Measurements from ENCODE around the gene UBE4B. TPM values are rescaled to one million over a fixed set of nuclear protein-coding genes. Genes with fewer than 3 reads are reported as not detected.

UBE4B gene
- polyA plus RNA-seq, 2 of the 4 experiments (the other 2 are of a cell fraction), result 13.5 to 15.1 TPM

DNA sequence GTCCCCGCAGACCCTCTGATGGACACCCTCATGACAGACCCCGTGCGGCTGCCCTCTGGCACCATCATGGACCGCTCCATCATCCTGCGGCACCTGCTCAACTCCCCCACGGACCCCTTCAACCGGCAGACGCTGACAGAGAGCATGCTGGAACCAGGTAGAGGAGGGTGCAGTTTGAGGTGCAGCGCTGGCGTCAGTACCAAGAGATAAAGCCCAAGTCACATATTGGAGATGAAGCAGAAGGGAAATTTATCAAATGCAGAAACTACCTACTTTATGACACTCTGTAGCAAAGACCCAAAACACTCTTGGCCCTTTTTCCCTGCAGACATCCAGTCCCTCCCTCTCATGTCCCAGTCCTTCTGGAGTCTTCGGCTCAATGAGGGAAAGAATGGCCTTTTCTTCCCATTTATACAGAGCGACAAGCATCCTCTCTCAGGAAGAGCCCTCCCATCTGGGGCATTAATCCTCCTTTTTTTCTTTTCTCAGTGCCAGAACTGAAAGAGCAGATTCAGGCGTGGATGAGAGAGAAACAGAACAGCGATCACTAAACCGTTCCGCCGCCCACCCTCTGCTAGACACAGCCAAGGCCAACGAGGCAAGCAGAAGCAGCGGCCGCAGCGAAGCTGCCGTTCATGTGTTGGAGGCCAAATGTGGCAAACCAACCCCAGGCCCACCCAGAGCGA lies 146.8 kb downstream of the UBE4B start:
- CTCF ChIA-PET, result no interaction called here
- H3K9me3 ChIP-seq, result no peaks in the 10 kb centered on the region
- DNase-seq (ENCODE audit: low read depth in 1 of 2, low spot score in 1 of 2) (no peak), FAIRE-seq (no peak), ATAC-seq (no peak)
- WGBS (ENCODE audit: missing lambda C conversion rate), result 96% methylated on average over 23 of the region's 23 CpGs
- H3K4me1 ChIP-seq, result no peaks in the 10 kb centered on the region
- no peak overlapping the region for H3K4me2 ChIP-seq
- POLR2A ChIA-PET, result no interaction called here
- no peak overlapping the region for H3K27ac ChIP-seq
- TF ChIP-seq CBX8 (IDR thresholded peaks at IDR 0.05) (no peak), EHMT2 (IDR thresholded peaks at IDR 0.05; ENCODE audit: low read depth) (no peak), SREBF2 (IDR thresholded peaks at IDR 0.05) (no peak), TFCP2L1 (CRISPR knock-in tag; IDR thresholded peaks at IDR 0.05) (no peak), RNF2 (IDR thresholded peaks at IDR 0.05; ENCODE audit: borderline replicate concordance, low read depth) (no peak), RCOR1 (IDR thresholded peaks at IDR 0.05; ENCODE audit: low read depth, low read length) (no peak), ZFP36 (IDR thresholded peaks at IDR 0.05; ENCODE audit: borderline replicate concordance, partially characterized antibody) (no peak), BHLHE40 (IDR thresholded peaks at IDR 0.05; ENCODE audit: low read depth, low read length) (no peak), JUN (IDR thresholded peaks at IDR 0.05) (no peak), MAZ (IDR thresholded peaks at IDR 0.05; ENCODE audit: borderline replicate concordance, low read depth, low read length) (no peak)
- TF ChIP-seq, protein P1, sequence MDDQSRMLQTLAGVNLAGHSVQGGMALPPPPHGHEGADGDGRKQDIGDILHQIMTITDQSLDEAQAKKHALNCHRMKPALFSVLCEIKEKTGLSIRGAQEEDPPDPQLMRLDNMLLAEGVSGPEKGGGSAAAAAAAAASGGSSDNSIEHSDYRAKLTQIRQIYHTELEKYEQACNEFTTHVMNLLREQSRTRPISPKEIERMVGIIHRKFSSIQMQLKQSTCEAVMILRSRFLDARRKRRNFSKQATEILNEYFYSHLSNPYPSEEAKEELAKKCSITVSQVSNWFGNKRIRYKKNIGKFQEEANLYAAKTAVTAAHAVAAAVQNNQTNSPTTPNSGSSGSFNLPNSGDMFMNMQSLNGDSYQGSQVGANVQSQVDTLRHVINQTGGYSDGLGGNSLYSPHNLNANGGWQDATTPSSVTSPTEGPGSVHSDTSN (IDR thresholded peaks at IDR 0.05), result no peak
- TF ChIP-seq, protein P2, sequence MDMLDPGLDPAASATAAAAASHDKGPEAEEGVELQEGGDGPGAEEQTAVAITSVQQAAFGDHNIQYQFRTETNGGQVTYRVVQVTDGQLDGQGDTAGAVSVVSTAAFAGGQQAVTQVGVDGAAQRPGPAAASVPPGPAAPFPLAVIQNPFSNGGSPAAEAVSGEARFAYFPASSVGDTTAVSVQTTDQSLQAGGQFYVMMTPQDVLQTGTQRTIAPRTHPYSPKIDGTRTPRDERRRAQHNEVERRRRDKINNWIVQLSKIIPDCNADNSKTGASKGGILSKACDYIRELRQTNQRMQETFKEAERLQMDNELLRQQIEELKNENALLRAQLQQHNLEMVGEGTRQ (IDR thresholded peaks at IDR 0.05), result no peak
- no peak overlapping the region for H3K4me3 ChIP-seq

DNA sequence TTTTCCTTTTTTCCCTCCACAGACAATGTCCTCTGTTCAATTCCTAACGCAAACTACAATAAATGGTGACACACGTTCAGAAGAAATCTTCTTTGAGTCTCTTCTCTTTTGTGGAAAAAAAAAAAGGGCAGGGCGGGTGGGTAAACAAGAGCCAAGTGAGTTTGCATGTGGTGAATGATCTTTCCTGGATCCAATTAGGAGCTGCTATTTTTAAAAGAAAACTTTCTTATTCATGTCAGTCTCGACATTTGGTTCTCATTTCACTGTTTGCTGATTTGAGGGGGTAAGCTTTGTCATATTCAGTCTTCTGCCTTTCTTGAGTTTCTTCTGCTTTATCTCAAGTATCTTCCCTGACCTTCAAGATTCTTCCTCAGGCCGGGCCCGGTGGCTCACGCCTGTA lies 148.4 kb downstream of the UBE4B start:
- ChIA-PET POLR2A (no interaction called here), CTCF (no interaction called here)
- H3K9me3 ChIP-seq, result no peaks in the 10 kb centered on the region
- H3K4me2 ChIP-seq, result no peak overlapping the region
- no peaks in the 10 kb centered on the region for H3K4me1 ChIP-seq
- no peak overlapping the region for H3K4me3 ChIP-seq
- ATAC-seq, result no peak
- no peak overlapping the region for H3K27ac ChIP-seq
- no peak for DNase-seq (ENCODE audit: low read depth in 1 of 2, low spot score in 1 of 2)
- FAIRE-seq, result no peak
- TF ChIP-seq TP53 (CRISPR knock-in tag; IDR thresholded peaks at IDR 0.05) (no peak), CHD4 (IDR thresholded peaks at IDR 0.05; ENCODE audit: borderline replicate concordance) (no peak), MAZ (IDR thresholded peaks at IDR 0.05; ENCODE audit: borderline replicate concordance, low read depth, low read length) (no peak)
- TF ChIP-seq, protein P3, sequence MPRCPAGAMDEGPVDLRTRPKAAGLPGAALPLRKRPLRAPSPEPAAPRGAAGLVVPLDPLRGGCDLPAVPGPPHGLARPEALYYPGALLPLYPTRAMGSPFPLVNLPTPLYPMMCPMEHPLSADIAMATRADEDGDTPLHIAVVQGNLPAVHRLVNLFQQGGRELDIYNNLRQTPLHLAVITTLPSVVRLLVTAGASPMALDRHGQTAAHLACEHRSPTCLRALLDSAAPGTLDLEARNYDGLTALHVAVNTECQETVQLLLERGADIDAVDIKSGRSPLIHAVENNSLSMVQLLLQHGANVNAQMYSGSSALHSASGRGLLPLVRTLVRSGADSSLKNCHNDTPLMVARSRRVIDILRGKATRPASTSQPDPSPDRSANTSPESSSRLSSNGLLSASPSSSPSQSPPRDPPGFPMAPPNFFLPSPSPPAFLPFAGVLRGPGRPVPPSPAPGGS (IDR thresholded peaks at IDR 0.05), result no peak
- WGBS (ENCODE audit: missing lambda C conversion rate), result 90% methylated on average over 7 of the region's 7 CpGs

DNA sequence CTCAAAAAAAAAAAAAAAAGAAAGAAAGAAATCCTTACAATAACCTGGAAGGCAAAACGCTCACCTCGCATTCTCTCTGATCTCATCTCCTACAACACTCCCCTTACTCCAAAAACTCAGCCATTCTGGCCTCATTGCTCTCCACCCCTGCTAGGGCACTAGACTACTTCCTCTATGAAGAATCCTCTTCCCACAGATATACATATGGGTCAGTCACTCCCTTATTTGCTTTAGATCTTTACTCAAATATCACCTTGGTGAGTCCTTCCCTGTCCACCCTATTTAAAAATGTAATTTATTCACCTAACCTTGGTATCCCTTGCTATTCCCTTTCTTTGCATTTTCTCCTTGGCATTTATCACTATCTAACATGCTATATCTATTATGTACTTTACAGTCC lies 153.0 kb downstream of the UBE4B start:
- ChIA-PET POLR2A (no interaction called here), CTCF (interaction anchor here (1.8 kb wide), 1 partner anchor 24 kb away, joined by 5 read pairs; no protein-coding TSS in a partner anchor)
- Histone ChIP-seq H3K4me2 (no peak overlapping the region), H3K27ac (no peak overlapping the region), H3K4me3 (no peak overlapping the region), H3K4me1 (no peaks in the 10 kb centered on the region), H3K9me3 (no peaks in the 10 kb centered on the region)
- WGBS (ENCODE audit: missing lambda C conversion rate), result 83% methylated on average over 2 of the region's 2 CpGs
- no peak for DNase-seq (ENCODE audit: low read depth in 1 of 2, low spot score in 1 of 2)
- no peak for ATAC-seq
- FAIRE-seq, result no peak
- TF ChIP-seq NPAS2 (CRISPR knock-in tag; IDR thresholded peaks at IDR 0.05; ENCODE audit: borderline replicate concordance) (no peak), FOSL2 (IDR thresholded peaks at IDR 0.05) (no peak), FOSL2 (CRISPR knock-in tag; IDR thresholded peaks at IDR 0.05) (no peak), ZC3H11A (IDR thresholded peaks at IDR 0.05) (no peak), RARB (CRISPR knock-in tag; IDR thresholded peaks at IDR 0.05) (no peak), EP300 (IDR thresholded peaks at IDR 0.05) (no peak)
